GM10266 (cell line): ENCODE data around the gene ARL8B.

Source experiments
- DNase-seq: peaks from one replicate; pipeline ENCODE4 v3.0.0; 2012; ENCODE audit errors: extremely low spot score
- CTCF ChIP-seq: IDR thresholded peaks from 2 replicates; pipeline ENCODE4 v1.5.1; 2012; ENCODE audit warnings: mild to moderate bottlenecking, low read depth; ENCODE audit not compliant: control insufficient read depth, insufficient read depth; ENCODE audit errors: missing control alignments

The ARL8B gene

GRCh38 chr3:5205165-5205941 is 83.3 kb downstream of the ARL8B start:
- peak; percentile 51 for DNase-seq
- no peak for TF ChIP-seq CTCF

- no peak for TF ChIP-seq CTCF
- no peak for DNase-seq
Observed at GRCh38 chr3:5210926-5211325, 88.8 kb downstream of the ARL8B start.

- DNase-seq: no peak
- TF ChIP-seq CTCF: no peak
Observed at GRCh38 chr3:5212628-5213573, 90.8 kb downstream of the ARL8B start.

GRCh38 chr3:5213574-5213966 is 91.5 kb downstream of the ARL8B start:
- no peak for DNase-seq

GRCh38 chr3:5214352-5214751 is 92.3 kb downstream of the ARL8B start:
- TF ChIP-seq CTCF: no peak

More at GRCh38 chr3:5213574-5213966, 91.5 kb downstream of the ARL8B start:
- TF ChIP-seq CTCF: no peak

GRCh38 chr3:5217824-5218595 is 95.9 kb downstream of the ARL8B start:
- DNase-seq: no peak
- no peak for TF ChIP-seq CTCF

More at GRCh38 chr3:5214352-5214751, 92.3 kb downstream of the ARL8B start:
- DNase-seq: no peak
